Liver (tissue), 5 donors: ENCODE data around the gene HOXB9. TPM values are rescaled to one million over a fixed set of nuclear protein-coding genes. Genes with fewer than 3 reads are reported as not detected.

ENCODE experiments used
- polyA plus RNA-seq, 2 donors: library from polyadenylated mRNA; stranded (reverse) in 1 of 2; unstranded in 1 of 2; fragments of 200-250 nt in 1 of 2; fragments of >200 nt in 1 of 2; fragmentation: Nextera tagmentation in 1 of 2; extraction: Ambion mirVana in 1 of 2; gene quantifications; one replicate each; pipeline versions ENCODE4 v1.2.1 to v1.2.3, GENCODE V29; 2013 to 2015
- small RNA-seq: library from RNA; depleted of rRNA; stranded (forward); fragments of <200 nt; gene quantifications from one replicate; pipeline ENCODE3, GENCODE V24; 2014
- total RNA-seq, 2 donors: library from RNA; depleted of rRNA; stranded (reverse); fragments of >200 nt; gene quantifications; one replicate each; pipeline ENCODE4 v1.2.3, GENCODE V29; 2014
- donor health status: healthy.
- donor health status: healthy.
- donor health status: healthy.

Gene HOXB9
- total and polyA plus RNA-seq, 4 donors: not detected

Small RNA genes within 50 kb of the gene (small RNA-seq; reads per million reads assigned to genes)
- gene MIR196A1: not detected

Other genes with a start within 250 kb of the HOXB9 start
- gene SKAP1, start 196.1 kb downstream of the HOXB9 start, total RNA-seq: 1 to 10 TPM; 2.5 to 7.2 TPM
- 10 to 100 TPM; 15.4 to 20.8 TPM for gene SKAP1, start 196.1 kb downstream of the HOXB9 start, polyA plus RNA-seq
- not detected for gene HOXB1, start 95.3 kb downstream of the HOXB9 start, total RNA-seq
- gene HOXB1, start 95.3 kb downstream of the HOXB9 start, polyA plus RNA-seq: not detected
- 1 to 10 TPM in 1 of 2 donors, under 1 TPM in 1; 0.67 to 2.3 TPM for gene HOXB2, start 81.2 kb downstream of the HOXB9 start, total RNA-seq
- 1 to 10 TPM; 1.3 to 2.5 TPM for gene HOXB2, start 81.2 kb downstream of the HOXB9 start, polyA plus RNA-seq
- under 1 TPM; 0.65 to 0.75 TPM for gene HOXB4, start 48.0 kb downstream of the HOXB9 start, total RNA-seq
- under 1 TPM; 0.19 to 0.35 TPM for gene HOXB4, start 48.0 kb downstream of the HOXB9 start, polyA plus RNA-seq
- 1 to 10 TPM in 1 of 2 donors, under 1 TPM in 1; 0.75 to 2.2 TPM for gene HOXB3, start 36.1 kb downstream of the HOXB9 start, total RNA-seq
- 1 to 10 TPM; 1.0 to 1.3 TPM for gene HOXB3, start 36.1 kb downstream of the HOXB9 start, polyA plus RNA-seq
- gene HOXB5, start 32.6 kb downstream of the HOXB9 start, total RNA-seq: under 1 TPM in 1 of 2 donors, not detected in 1; 0.08 TPM
- under 1 TPM; 0.36 to 0.38 TPM for gene HOXB5, start 32.6 kb downstream of the HOXB9 start, polyA plus RNA-seq
- under 1 TPM; 0.17 to 0.33 TPM for gene HOXB6, start 21.4 kb downstream of the HOXB9 start, total RNA-seq
- gene HOXB6, start 21.4 kb downstream of the HOXB9 start, polyA plus RNA-seq: 1 to 10 TPM in 1 of 2 donors, under 1 TPM in 1; 0.58 to 1.1 TPM
- gene HOXB7, start 15.3 kb downstream of the HOXB9 start, total RNA-seq: under 1 TPM; 0.08 to 0.28 TPM
- gene HOXB7, start 15.3 kb downstream of the HOXB9 start, polyA plus RNA-seq: under 1 TPM; 0.26 to 0.31 TPM
- gene HOXB8, start 11.1 kb downstream of the HOXB9 start, total RNA-seq: not detected
- not detected for gene HOXB8, start 11.1 kb downstream of the HOXB9 start, polyA plus RNA-seq
- not detected for gene PRAC1, start 96.2 kb upstream of the HOXB9 start, total RNA-seq
- not detected for gene PRAC1, start 96.2 kb upstream of the HOXB9 start, polyA plus RNA-seq
- not detected for gene PRAC2, start 96.8 kb upstream of the HOXB9 start, total RNA-seq
- gene PRAC2, start 96.8 kb upstream of the HOXB9 start, polyA plus RNA-seq: not detected
- not detected for gene HOXB13, start 102.4 kb upstream of the HOXB9 start, total RNA-seq
- gene HOXB13, start 102.4 kb upstream of the HOXB9 start, polyA plus RNA-seq: not detected
- under 1 TPM in 1 of 2 donors, not detected in 1; 0.08 TPM for gene TTLL6, start 190.9 kb upstream of the HOXB9 start, total RNA-seq
- gene TTLL6, start 190.9 kb upstream of the HOXB9 start, polyA plus RNA-seq: under 1 TPM in 1 of 2 donors, not detected in 1; 0.02 TPM
- gene CALCOCO2, start 204.7 kb upstream of the HOXB9 start, total RNA-seq: 10 to 100 TPM; 23.0 to 64.9 TPM
- gene CALCOCO2, start 204.7 kb upstream of the HOXB9 start, polyA plus RNA-seq: 10 to 100 TPM; 38.9 to 49.1 TPM